HCEC 1CT (cell line): Measurements from ENCODE around the gene SPINK13.
"Not testable (repeated sequence)": the region's sequence is repeated elsewhere in the genome, so short reads cannot be mapped to it uniquely, and the experiment has no call there.

Experiments
- DNase-seq: peaks from one replicate; pipeline ENCODE4 v3.0.0-alpha.2; 2017

Gene SPINK13

DNA sequence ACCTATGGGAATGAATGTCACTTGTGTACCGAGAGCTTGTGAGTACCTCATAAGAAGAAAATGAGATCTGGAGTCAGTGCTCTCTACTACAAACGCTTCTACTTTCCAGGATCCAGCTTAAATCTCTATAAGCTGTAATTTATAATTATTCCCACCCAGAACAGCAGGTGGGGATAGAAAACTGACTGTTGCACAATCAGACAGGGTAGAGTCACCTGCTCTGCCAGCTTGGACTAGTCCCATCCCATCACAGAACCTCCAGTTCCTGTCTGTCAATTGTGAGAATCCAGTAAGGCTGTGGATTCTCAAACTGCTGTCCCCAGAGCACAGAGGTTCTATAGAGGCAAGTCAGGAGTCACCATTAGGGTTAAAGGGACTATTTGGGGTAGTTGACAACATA, 45.6 kb downstream of the SPINK13 start:
- DNase-seq = no peak

DNA sequence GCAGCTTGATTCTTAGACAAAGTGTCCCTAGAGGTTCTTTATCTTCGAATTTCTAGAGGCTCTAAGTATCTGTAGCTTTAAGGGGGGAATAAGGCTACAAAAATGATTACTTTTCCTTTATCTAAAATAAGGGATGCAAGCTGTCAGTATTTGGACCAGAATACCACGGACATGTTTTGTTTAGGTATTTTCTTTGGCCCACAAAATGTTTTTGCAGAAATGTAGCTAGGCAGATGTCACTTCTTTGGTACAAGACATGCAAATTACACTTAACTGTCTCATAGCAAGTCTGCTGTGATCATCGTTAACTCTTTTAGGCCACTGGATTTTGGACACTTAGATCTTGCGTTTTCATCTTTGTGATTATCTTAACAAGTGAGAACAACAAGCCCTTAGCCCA, 46.1 kb downstream of the SPINK13 start:
- no peak for DNase-seq

DNA sequence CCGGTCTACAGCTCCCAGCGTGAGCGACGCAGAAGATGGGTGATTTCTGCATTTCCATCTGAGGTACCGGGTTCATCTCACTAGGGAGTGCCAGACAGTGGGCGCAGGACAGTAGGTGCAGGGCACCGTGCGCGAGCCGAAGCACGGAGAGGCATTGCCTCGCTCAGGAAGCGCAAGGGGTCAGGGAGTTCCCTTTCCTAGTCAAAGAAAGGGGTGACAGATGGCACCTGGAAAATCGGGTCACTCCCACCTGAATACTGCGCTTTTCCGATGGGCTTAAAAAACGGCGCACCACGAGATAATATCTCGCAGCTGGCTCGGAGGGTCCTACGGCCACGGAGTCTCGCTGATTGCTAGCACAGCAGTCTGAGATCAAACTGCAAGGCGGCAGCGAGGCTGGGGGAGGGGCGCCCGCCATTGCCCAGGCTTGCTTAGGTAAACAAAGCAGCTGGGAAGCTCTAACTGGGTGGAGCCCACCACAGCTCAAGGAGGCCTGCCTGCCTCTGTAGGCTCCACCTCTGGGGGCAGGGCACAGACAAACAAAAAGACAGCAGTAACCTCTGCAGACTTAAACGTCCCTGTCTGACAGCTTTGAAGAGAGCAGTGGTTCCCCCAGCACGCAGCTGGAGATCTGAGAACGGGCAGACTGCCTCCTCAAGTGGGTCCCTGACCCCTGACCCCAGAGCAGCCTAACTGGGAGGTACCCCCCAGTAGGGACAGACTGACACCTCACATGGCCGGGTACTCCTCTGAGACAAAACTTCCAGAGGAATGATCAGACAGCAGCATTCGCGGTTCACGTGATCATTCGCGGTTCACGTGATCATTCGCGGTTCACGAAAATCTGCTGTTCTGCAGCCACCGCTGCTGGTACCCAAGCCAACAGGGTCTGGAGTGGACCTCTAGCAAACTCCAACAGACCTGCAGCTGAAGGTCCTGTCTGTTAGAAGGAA, 51.7 kb downstream of the SPINK13 start:
- DNase-seq = not testable (repeated sequence)

DNA sequence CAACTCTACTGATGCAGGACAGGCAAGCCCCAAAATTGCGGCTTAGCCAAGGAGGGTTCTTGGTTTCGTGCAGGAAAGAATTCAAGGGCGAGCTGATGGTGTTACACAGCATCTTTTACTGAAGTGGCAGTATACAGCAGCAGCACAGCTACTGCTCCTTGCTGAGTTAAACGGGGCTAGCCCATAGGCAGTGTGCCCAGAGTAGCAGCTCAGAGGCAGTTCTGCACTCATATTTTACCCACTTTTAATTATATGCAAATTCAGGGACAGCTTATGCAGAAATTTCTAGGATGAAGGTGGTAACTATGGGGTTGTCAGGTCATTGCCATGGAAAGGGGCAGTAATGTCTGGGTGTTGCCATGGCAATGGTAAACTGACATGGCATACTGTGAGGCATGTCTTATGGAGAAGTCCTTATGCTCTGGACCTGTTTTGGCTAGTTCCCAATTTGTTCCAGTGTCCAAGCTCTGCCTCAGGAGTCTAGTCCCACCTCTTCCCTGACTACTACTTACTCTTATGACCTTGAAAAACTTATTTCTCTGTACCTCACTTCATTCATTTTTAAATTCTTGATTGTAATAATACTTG, 64.8 kb downstream of the SPINK13 start:
- no peak for DNase-seq

DNA sequence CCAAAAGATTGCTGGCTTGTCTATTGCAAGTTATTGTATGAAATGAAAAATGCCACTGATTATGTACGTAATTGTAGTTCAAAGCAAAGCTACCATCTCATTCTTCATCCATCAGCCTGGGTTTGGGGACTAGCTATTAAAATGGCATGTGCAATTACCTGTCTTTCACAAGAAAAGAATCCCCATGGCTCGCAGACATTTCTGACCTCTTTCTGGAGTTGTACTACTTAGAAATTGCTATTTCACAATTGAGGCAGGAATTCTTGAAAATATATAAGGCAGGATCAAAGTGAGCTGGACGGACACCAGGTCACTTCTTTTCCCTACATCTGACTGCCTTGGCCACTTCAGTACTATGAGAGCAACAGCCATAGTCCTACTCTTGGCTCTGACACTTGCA, 66.7 kb downstream of the SPINK13 start, which contains the start of gene SPINK9:
Gene SPINK9, plus strand, starts transcription at position 301 of the 400 bp plus-strand sequence. Its CDS starts 55 bp downstream, at position 356.
- no peak for DNase-seq
